HUES6 (cell line): ENCODE results near the gene MAOB.

Experiments
- H3K27ac ChIP-seq: 2 replicates; pipeline ENCODE4 v1.7.0; 2013; ENCODE audit warnings: low read depth, mild to moderate bottlenecking, low read length, inconsistent platforms
- H3K27me3 ChIP-seq: 2 replicates; pipeline ENCODE4 v1.6.1; 2013; ENCODE audit warnings: low read length; ENCODE audit not compliant: control insufficient read depth, insufficient read depth
- H3K36me3 ChIP-seq: 2 replicates; pipeline ENCODE4 v1.6.1; 2013; ENCODE audit warnings: low read length; ENCODE audit not compliant: control insufficient read depth, insufficient read depth
- H3K4me1 ChIP-seq: 2 replicates; pipeline ENCODE4 v1.6.1; 2013; ENCODE audit warnings: low read length; ENCODE audit not compliant: control insufficient read depth, insufficient read depth
- H3K4me3 ChIP-seq: 2 replicates; pipeline ENCODE4 v1.5.1; 2013; ENCODE audit warnings: low read depth, low read length
- H3K9ac ChIP-seq: one replicate; pipeline ENCODE4 v1.6.1; 2013; ENCODE audit warnings: mild to moderate bottlenecking, low read length
- H3K9me3 ChIP-seq: 2 replicates; pipeline ENCODE4 v1.6.1; 2013; ENCODE audit warnings: low read depth, low read length; ENCODE audit not compliant: control insufficient read depth, insufficient read depth

Gene MAOB

GRCh38 chrX:43718546-43718945 lies 163.7 kb downstream of the MAOB start:
- H3K9ac ChIP-seq, result no peak overlapping the region
- peaks cover 31% of the 10 kb centered on the region for H3K9me3 ChIP-seq
- H3K27me3 ChIP-seq, result no peaks in the 10 kb centered on the region; the same call in 1 of the 2 replicates
- H3K27ac ChIP-seq, result no peak overlapping the region
- no peak overlapping the region for H3K4me3 ChIP-seq
- H3K36me3 ChIP-seq, result no peaks in the 10 kb centered on the region
- no peaks in the 10 kb centered on the region for H3K4me1 ChIP-seq

GRCh38 chrX:43718081-43718480 lies 164.2 kb downstream of the MAOB start:
- Histone ChIP-seq H3K9me3 (peaks cover 31% of the 10 kb centered on the region), H3K4me3 (no peak overlapping the region), H3K36me3 (no peaks in the 10 kb centered on the region), H3K27ac (no peak overlapping the region), H3K4me1 (no peaks in the 10 kb centered on the region), H3K27me3 (no peaks in the 10 kb centered on the region; the same call in 1 of the 2 replicates), H3K9ac (no peak overlapping the region)

- Histone ChIP-seq H3K27ac (no peak overlapping the region), H3K9me3 (peaks cover 31% of the 10 kb centered on the region), H3K4me3 (no peak overlapping the region), H3K36me3 (no peaks in the 10 kb centered on the region), H3K27me3 (no peaks in the 10 kb centered on the region; the same call in 1 of the 2 replicates), H3K9ac (no peak overlapping the region), H3K4me1 (no peaks in the 10 kb centered on the region)
These were observed 165.1 kb downstream of the MAOB start for GRCh38 chrX:43717161-43717560.

GRCh38 chrX:43716696-43717095 lies 165.6 kb downstream of the MAOB start:
- no peaks in the 10 kb centered on the region for H3K4me1 ChIP-seq
- H3K9me3 ChIP-seq, result peaks cover 31% of the 10 kb centered on the region
- H3K4me3 ChIP-seq, result no peak overlapping the region
- no peaks in the 10 kb centered on the region for H3K36me3 ChIP-seq
- no peaks in the 10 kb centered on the region; the same call in 1 of the 2 replicates for H3K27me3 ChIP-seq
- H3K27ac ChIP-seq, result no peak overlapping the region
- H3K9ac ChIP-seq, result no peak overlapping the region
